GM18502 (cell line): ENCODE results near the gene RAB40C.

Source experiments
- ATAC-seq: cut with Tn5 transposase; IDR thresholded peaks from one replicate; pipeline ENCODE4 v1.9.1; 2021; ENCODE audit warnings: mild to moderate bottlenecking; ENCODE audit not compliant: unreplicated experiment, poor library complexity

RAB40C gene

DNA sequence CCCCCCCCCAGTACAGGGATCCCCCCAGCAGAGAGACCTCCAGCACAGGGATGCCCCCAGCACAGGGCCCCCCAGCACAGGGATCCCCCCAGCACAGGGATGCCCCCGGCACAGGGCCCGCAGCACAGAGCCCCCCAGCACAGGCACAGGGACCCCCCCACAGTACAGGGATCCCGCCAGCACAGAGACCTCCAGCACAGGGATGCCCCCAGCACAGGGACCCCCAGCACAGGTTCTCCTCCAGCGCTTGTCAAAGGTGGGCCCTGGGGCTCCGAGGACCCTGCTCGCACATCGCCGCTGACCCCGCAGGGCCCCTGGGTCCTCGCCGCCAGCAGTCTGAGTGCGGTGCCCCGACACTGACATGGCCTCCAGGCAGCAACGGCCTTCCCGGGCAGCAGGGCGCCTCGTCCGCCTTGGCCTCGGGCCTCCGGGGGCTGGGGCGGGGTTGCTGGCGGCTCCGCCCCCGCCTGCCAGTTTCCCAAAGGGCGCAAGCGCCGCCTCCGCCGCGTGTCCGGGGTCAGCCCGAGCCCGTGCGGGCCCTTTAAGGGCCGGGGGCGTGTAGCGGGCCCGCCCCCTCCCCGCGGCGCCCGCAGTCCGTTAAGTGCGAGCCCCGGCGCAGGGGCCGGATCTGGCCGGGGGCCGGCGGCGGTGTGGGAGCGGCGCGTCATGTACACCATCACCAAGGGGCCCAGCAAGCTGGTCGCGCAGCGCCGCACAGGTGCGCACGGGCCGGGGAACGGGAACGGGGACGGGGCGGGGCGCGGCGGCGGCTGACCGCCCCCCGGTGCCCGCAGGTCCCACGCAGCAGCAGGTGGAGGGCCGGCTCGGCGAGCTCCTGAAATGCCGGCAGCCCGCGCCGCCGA, 51.7 kb downstream of the RAB40C start, which contains the start of gene MCRIP2:
MCRIP2 (plus strand) TSS at position 503 of the 863 bp plus-strand sequence; CDS start at position 667, 164 bp downstream.
- ATAC-seq: peak; percentile 46

DNA sequence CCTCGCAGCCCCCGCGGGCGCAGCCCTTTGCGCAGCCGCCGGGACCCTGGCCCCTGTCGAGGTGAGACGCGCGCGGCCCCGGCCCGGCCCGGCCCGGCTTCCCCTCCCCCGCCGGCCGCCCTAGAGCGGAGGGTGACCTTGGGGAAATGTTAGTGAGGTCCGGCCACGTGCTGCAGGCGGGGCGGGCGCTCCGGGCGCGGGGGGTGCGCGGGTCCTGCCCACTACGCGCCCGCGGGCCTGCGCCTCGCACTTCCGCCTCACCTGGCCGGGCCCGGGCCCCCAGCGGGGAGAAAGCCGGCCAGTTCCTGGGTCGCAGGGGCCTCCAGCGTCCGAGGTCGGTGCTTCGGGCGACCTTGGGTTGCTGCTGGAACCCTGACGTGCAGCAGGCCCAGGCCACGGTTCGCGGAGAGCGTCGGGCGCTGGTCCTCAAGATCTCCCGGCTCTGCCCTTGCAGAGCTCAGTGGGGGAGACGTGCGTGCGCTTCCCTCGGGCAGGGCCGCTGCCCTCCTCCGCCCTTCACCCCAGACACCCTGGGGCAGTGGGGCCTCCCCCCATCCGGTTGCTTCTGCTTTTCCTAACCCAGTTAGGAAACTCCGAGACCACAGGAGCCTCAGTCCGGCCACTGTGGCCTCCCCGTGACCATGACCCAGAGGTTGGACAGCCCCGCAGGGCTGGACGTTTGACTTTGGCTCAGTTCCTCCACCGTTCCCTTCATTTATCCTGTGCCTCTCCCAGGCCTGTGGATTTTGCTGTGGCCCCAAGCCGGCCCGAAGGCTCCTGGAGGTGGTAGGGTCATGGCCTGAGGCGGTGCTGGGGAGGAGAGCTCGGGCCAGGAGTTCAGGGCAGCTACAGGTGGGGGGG, 52.6 kb downstream of the RAB40C start:
- peak; percentile 40 for ATAC-seq

DNA sequence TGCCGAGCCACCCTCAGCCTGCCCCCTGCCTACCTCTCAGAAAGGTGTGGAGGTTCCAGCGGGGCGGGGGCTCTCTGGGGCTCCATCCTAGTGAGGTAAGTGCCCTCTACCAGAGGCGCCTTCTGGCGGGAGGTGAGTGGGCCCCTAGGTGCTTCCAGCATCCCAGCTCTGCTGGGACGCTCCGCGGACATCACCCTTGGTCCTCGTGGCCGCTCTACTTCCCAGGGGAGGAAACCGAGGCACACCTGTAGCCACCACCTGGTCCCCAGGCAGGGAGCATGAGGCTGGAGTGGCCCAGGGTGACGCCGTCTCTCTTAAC, 53.1 kb downstream of the RAB40C start:
- ATAC-seq: no peak

DNA sequence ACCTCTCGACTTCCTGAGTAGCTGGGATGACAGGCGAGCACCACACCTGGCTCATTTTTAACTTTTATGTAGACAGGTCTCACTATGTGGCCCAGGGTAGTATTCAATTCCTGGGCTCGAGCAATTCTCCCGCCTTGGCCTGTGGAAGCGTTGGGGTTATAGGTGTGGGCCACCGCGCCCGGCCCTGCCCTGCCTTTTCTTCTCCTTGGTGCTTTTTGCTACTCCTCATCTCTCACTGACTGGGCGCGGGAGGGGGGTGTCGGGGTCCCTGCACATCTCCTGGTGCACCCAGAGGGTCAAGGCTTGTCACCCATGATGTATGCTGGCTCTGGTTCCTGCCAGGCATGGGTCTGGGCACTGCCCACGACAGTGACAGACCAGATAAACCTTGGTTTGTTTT, 54.7 kb downstream of the RAB40C start:
- no peak for ATAC-seq

DNA sequence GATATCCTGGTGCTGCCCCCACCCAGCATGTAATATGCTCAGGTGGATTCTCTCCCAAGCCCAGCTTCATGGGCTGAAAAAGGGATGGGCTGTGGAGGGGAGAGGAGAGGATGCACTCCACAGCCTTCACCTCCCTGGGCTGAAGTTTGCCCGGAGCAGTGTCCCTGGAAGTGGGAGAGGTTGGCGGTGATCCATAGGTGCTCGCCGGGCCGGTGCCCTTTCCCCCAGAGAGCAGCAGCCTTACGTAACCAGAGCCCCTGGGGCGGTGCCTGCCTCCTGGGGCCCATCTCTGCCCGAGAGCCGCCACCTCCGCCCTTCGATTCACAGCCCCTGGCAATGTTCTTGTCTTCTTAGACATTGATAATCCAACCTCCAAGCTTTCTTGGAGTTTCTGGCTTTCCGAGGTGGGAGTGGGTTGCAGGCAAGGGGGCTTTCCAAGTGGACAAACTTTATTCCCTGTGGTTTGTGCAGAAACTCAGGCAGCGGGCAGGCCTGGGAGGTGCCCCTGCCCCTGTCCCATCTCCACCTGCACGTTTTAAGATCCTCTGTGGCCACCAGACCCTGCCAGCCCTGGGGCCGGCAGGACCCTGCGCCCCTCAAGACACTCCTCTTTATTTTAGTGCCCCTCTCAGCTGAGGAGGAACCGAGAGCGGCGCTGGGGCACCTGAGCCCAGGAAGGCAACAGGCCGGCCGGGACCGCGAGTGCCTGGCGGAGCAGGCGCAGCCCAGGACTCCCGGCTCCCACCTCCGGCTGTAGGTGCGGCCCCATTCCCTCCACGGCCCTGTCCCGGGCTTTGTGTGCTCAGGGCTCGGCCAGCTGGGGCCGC, 56.2 kb downstream of the RAB40C start:
- ATAC-seq: no peak

DNA sequence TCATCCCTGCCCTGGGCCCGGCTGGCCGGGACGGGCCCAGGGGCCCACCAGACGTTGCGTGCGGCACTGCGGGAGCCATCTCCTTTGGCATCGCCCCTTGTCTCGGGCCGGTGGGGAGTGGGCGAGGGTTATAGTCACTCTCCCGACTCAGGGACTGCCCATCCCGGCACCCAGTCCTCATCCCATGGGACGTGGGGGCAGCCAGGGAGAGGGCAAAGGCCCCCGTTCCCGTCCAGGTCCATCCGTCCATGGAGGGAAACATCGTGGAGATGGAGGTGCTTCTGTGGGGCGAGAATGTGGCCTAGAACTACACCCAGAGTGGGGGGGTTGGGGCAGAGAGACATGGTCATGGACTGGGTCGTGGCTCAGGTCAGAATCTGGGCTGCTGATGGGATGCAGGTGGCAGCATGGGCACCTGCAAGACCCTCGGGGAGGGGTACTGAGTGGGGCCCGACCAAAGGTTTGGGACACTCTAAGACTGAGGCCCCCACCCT, 56.9 kb downstream of the RAB40C start:
- ATAC-seq: no peak

DNA sequence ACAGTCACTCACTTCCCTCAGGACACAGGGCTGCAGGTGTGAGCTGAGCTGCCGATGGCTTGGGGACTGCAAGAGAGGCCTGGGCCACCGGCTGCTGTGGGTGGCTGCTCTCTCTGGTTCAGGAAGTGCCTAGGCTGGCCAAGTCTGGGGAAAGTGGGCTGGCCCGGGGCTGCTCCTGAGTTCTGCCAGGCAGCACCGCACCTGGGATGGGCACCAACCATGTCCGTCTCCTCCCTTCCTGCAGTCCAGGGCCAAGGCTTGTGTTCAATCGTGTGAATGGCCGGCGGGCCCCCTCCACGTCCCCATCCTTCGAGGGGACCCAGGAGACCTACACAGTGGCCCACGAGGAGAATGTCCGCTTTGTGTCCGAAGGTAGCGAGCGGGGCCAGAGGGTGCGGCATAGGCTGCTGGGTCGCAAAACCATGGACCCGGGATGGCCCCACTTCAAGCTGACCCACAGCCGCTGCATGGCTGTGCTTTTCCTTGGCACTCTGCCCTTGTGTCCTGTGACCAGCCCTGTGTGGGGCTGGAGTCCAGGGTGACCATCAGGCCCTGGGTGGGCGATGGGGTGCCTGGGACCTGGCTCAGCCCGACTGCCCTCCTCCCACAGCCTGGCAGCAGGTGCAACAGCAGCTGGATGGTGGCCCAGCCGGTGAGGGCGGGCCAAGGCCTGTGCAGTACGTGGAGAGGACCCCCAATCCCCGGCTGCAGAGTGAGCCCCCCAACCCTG, 57.5 kb downstream of the RAB40C start:
- no peak for ATAC-seq

DNA sequence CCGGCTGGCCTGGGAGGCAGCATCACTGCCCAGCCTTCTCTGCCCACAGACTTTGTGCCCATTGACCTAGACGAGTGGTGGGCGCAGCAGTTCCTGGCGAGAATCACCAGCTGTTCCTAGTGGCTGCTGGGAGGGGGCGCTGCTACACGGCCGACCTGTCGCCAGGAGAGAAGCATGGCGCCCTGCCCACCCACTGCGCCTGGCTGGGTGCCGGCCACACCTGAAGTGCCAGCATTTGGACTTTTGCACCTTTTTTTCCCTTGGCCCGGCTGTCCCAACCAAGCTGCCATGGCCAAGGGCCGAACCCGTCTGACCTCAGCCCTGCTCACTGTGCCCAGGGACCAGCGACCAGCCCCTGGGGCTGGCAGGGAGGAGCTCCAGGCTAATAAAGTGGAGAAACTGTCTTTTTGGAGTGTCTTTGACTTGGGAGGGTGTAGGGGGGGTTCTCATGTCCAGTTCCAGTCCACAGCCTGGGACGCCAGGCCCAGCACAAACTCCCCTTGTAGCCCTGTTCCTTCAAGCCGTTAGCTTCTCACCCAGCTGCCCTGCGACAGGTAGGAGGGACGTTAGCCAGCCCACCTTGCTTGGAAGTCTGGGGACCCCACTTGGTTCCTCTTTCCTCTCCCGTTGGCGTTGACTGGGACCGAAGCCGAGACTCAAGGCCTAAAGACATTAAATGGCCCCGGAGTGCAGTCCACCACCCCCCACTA, 58.4 kb downstream of the RAB40C start:
- no peak for ATAC-seq

DNA sequence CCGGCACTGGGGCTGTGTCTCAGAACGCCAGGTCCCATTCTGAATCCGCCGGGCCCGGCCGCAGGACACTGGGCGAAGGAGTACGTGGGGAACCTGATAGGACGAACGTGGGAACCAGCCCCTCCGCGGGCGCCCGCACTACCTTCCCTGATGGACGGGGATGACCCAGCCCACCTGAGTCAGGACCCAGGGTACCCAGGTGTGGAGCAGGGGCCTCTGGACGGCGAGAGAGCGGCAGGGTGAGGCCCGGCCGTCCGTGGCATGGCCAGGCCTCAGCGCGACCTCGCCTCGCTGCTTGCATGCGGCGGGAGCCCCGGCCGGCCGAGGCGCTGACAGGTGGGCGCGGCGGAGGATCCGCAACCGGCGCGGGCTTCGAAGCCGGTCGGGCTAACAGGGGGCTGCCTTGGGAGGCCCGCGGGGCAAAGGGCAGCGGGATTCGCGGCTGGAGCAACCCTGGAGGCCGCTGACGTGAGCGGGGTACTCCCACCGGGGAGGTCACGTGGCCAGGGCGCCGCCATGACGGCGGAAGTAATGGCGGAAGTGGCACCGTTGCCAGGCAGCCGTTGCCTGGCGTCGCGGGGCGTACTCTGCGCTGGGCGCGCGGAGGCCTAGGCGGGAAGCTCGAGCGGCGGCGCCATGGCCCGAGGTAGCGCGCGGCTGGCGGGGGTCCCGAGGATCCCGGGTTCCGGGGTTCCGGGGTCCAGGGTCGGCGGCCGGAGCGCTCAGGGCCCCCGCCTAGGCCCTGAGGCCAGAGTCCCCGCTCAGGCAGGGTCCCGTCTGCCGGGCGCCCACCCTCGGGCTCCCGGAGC, 59.1 kb downstream of the RAB40C start, which contains the start of gene WDR90:
WDR90 (plus strand) TSS at position 585 of the 809 bp plus-strand sequence; CDS start at position 637, 52 bp downstream.
- ATAC-seq: peak; percentile 77

DNA sequence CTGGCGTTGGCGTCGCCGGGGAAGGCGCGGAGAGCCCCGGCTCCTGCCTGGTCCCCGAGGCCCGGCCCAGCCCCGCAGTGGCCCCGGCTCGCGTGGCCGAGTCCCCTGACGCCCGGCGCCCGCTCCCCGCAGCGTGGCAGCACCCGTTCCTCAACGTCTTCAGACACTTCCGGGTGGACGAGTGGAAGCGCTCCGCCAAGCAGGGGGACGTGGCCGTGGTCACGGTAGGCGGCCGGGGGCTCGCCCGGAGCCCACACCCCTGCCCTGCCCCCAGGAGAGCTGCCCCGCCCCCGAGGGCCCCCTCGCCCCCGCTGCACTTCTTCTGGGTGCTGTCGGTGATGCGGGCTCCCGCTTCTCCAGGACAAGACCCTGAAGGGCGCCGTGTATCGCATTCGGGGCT, 59.8 kb downstream of the RAB40C start:
- peak; percentile 20 for ATAC-seq

DNA sequence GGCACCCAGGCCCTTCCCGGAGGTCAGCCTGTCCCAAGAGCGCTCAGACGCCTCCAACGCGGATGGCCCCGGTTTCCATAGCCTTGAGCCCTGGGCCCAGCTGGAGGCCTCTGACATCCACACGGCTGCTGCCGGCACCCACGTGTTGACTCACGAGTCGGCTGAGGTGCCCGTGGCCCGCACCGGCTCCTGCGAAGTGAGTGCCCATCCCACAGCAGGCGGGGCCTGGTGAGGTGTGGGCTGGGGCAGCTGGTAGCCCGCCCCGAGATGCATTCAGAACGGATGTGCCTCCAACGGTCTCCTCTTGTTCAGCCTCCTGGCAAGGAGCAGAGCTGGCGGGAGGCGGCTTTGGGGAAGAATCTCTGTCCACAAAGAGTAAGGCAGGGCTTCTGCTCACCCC, 62.0 kb downstream of the RAB40C start:
- ATAC-seq: no peak

DNA sequence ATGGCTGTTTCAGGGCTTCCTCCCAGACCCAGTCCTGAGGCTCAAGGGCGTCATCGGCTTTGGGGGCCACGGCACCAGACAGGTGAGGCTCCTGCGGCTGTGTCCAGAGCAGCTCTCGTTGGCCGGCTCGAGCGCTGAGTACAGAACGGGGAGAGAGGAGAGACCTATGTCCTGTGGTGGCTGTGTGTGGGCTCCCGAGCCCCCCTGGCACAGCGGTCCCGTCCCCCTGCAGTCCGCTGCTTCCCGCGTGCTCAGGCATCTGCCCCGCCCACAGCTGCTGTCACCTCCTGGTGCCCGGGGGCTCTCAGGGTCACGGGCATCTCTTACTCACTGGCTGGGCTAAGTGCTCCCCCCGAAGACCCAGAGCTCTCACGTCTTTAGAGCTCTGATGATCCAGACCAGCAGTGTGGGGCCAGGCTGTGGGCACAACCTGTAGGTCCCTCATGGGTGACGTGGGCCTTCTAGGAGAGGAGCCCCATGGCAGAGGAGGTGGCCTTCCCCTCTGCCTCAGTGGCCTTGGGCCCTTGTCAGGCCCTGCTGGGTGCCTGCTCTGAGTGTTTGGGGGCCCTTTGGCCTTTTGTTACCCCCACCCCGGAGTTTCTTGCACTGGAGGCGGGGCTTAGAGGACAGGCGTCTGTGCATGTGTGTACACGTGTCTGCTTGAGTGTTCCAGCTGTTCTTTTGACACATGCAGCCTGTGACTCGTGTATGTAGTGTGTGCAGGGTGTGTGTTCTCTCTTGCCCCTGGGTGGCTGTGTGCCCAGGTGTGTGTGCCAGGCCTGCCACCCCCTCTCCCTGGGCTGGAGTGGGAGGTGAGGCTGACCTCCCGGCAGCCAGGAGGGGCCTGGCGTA, 62.8 kb downstream of the RAB40C start:
- no peak for ATAC-seq

DNA sequence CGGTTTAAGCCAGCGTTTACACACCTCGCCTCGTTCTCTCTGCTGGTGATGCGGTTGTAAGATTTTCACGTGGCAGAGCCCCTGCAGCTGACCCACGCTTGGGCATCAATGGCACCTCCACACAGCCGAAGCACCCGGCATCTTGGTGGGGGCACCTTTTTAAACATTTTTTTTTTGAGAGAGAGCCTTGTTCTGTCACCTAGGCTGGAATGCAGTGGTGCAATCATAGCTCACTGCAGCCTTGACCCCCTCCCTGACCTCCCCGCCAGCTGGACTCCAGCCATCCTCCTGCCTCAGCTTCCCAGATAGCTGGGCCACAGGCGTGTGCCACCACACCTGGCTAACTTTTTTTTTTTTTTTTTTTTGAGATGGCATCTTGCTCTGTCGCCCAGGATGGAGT, 64.2 kb downstream of the RAB40C start:
- no peak for ATAC-seq

DNA sequence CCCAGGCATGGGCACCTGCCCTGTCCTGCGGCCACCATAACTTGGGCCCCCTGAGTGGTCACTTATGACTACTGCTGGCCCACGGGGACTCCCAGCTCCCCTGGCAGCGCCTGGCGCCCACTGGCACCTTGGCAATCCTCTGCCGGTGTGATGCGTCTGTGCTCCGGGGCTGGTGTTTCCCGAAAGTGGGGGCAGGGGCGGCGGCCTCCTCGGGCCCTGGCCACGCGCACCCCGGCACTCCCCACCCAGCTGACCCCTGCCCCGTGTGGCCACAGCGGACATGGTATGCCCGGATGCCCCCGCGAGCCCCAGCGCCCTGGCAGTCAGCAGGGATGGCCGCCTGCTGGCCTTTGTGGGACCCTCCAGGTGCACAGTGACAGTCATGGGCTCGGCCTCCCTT, 67.6 kb downstream of the RAB40C start:
- no peak for ATAC-seq

DNA sequence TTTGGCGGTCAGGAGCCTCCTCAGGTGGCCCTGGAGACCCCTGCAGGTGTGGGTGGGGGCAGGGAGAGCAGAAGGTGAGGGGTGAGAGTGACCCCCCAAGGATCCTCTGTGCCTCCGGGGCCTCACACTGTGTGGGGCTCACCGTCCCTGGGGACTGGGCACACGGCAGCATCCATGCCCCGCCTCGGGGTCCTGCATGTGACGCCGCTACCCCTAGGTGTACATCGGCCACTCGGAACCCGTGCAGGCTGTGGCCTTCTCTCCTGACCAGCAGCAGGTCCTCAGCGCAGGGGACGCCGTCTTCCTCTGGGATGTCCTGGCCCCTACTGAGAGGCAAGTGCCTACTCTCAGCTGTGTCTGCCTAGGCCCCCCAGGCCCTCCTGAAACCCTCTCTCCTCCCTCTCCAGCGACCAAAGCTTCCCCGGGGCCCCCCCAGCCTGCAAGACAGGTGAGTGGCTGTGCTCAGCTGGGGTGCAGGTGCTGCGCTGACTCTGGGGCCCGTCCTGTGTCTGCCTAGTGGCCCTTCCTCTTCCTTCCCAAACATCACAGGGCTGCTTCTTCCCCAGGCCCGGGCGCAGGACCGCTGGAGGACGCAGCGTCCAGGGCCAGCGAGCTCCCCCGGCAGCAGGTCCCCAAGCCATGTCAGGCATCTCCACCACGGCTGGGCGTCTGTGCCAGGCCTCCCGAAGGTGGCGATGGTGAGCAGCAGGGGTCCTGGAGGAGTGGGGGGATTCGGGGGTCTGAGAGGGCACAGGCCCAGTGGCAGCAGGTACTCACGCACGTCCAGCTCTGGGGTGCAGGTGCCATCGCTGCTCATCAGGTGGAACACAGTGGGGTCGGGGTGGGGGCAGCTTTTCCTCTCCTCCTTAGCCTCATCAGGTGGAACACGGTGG, 69.1 kb downstream of the RAB40C start:
- ATAC-seq: no peak

DNA sequence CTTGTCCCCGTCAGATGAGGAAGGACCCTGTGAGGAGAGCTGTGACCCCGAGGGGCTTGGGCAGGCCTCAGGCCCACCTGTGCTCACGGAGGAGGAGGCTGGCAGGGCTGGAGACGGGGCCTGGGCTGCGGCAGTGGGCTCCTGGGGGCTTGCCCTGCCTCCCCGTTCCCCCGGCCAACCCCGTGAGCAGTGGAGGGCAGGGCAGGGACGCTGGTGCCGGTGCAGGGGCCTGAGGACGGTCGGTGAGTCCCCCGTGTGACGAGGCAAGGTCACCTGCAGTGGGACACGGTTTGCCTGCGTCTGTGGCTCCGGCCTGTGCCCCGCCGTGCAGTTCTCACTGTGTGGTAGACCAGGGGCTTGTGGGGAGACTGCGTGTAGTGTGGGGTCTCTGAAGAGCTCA, 69.8 kb downstream of the RAB40C start:
- ATAC-seq: no peak
